ENCODE data around the gene ELAPOR2.

ELAPOR2 gene

DNA sequence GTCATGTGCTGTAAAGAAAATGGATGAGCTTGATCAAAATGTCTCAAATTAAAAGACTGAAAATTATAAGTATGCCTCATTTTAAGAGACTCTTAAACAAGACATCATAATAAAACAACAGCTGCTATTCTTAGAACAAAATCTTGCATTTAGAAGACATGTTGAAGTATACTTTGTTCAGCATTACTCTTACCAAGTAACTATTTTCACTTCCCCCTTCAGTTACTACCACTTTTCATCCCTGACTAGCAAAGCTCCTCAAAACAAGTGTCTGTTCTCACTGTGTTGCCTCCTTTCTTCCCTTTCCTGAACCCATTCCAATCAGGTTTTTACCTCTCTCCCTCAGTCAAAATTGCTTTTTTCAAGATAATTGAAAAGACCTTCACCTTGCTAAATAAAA, 31.6 kb downstream of the ELAPOR2 start:
- Histone ChIP-seq H3K36me3 (ENCODE audit: insufficient read depth) (no peaks in the 10 kb centered on the region), H3K79me2 (ENCODE audit: insufficient read depth, low read depth) (no peaks in the 10 kb centered on the region), H2AFZ (ENCODE audit: low read depth) (no peak overlapping the region), H3K27me3 (ENCODE audit: insufficient read depth, low read depth) (no peaks in the 10 kb centered on the region), H3K4me2 (no peak overlapping the region), H3K4me1 (ENCODE audit: low read depth, poor library complexity, severe bottlenecking) (no peaks in the 10 kb centered on the region), H3K27ac (no peak overlapping the region), H3K9ac (no peak overlapping the region), H4K20me1 (ENCODE audit: insufficient read depth) (no peaks in the 10 kb centered on the region), H3K4me3 (IDR thresholded peaks at IDR 0.05; ENCODE audit: insufficient read depth, low read depth, low read length) (no peak overlapping the region)
- TF ChIP-seq, protein P1, sequence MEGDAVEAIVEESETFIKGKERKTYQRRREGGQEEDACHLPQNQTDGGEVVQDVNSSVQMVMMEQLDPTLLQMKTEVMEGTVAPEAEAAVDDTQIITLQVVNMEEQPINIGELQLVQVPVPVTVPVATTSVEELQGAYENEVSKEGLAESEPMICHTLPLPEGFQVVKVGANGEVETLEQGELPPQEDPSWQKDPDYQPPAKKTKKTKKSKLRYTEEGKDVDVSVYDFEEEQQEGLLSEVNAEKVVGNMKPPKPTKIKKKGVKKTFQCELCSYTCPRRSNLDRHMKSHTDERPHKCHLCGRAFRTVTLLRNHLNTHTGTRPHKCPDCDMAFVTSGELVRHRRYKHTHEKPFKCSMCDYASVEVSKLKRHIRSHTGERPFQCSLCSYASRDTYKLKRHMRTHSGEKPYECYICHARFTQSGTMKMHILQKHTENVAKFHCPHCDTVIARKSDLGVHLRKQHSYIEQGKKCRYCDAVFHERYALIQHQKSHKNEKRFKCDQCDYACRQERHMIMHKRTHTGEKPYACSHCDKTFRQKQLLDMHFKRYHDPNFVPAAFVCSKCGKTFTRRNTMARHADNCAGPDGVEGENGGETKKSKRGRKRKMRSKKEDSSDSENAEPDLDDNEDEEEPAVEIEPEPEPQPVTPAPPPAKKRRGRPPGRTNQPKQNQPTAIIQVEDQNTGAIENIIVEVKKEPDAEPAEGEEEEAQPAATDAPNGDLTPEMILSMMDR (conservative IDR thresholded peaks at IDR 0.05; ENCODE audit: low read depth, low read length), result no peak

DNA sequence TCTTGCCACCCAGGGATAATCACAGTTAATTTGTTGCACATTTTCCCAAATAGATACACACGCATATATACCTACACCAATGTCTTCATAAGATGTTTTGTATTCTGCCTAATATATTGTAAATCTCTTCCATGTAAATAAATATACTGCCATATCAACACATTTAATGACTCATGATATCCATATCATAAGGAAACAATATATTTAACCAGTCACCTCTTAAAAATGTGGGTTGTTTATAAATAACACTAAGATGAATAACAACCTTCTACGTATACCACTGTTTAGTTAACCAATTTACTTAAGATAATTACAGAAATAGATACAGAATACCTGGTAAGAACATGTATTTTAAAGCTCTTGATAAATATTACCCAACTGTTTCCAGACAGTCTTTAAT, 38.2 kb downstream of the ELAPOR2 start:
- Histone ChIP-seq H3K36me3 (ENCODE audit: insufficient read depth) (no peaks in the 10 kb centered on the region), H3K4me1 (ENCODE audit: low read depth, poor library complexity, severe bottlenecking) (peaks cover under 1% of the 10 kb centered on the region), H3K4me3 (IDR thresholded peaks at IDR 0.05; ENCODE audit: insufficient read depth, low read depth, low read length) (no peak overlapping the region), H2AFZ (ENCODE audit: low read depth) (no peak overlapping the region), H3K4me2 (no peak overlapping the region), H3K27me3 (ENCODE audit: insufficient read depth, low read depth) (no peaks in the 10 kb centered on the region), H3K9ac (no peak overlapping the region), H4K20me1 (ENCODE audit: insufficient read depth) (no peaks in the 10 kb centered on the region), H3K27ac (no peak overlapping the region), H3K79me2 (ENCODE audit: insufficient read depth, low read depth) (no peaks in the 10 kb centered on the region)
- TF ChIP-seq, protein P1 (conservative IDR thresholded peaks at IDR 0.05; ENCODE audit: low read depth, low read length), result no peak

DNA sequence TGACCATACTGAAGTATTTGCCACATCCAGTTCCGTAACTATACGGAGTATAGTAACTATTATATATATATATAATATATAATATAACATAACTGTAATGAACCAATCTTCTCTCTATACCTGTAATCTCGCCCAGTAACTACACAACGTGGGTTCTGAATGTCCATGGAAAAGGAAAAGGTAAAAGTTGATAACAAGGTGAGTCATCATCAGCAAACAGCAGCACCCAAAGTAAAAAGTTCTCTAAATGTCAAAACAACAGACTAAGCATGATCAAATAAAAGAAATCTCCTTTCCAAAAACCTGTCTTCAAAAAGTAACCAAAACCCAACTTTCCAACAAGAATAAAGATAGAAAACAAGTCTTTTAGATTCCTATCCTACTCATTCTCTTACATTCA, 42.8 kb downstream of the ELAPOR2 start:
- Histone ChIP-seq H3K79me2 (ENCODE audit: insufficient read depth, low read depth) (no peaks in the 10 kb centered on the region), H3K27ac (no peak overlapping the region), H3K36me3 (ENCODE audit: insufficient read depth) (no peaks in the 10 kb centered on the region), H3K9ac (no peak overlapping the region), H2AFZ (ENCODE audit: low read depth) (no peak overlapping the region), H3K4me1 (ENCODE audit: low read depth, poor library complexity, severe bottlenecking) (peaks cover 9% of the 10 kb centered on the region), H4K20me1 (ENCODE audit: insufficient read depth) (no peaks in the 10 kb centered on the region), H3K4me2 (no peak overlapping the region), H3K27me3 (ENCODE audit: insufficient read depth, low read depth) (no peaks in the 10 kb centered on the region), H3K4me3 (IDR thresholded peaks at IDR 0.05; ENCODE audit: insufficient read depth, low read depth, low read length) (no peak overlapping the region)
- TF ChIP-seq, protein P1 (conservative IDR thresholded peaks at IDR 0.05; ENCODE audit: low read depth, low read length), result no peak

DNA sequence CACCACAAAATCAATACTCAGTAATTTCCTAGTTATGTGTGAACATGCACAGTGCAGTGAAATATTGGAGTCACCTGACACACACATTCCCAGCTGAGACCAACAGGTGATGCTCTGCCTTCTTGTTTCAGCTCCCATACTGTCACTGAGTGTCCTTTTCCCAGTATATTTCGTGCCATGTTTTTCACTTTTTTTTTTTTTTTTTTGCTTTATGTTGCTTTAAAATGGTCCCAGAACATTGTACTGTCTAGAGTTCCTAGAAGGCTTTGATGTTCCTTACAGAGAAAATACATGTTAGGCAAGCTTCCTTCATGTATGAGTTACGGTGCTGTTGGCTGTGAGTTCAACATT, 45.6 kb downstream of the ELAPOR2 start:
- H3K79me2 ChIP-seq (ENCODE audit: insufficient read depth, low read depth), result no peaks in the 10 kb centered on the region
- no peak overlapping the region for H3K9ac ChIP-seq
- TF ChIP-seq, protein P1 (conservative IDR thresholded peaks at IDR 0.05; ENCODE audit: low read depth, low read length), result no peak
- no peaks in the 10 kb centered on the region for H3K36me3 ChIP-seq (ENCODE audit: insufficient read depth)
- H3K4me3 ChIP-seq (IDR thresholded peaks at IDR 0.05; ENCODE audit: insufficient read depth, low read depth, low read length), result no peak overlapping the region
- H3K27me3 ChIP-seq (ENCODE audit: insufficient read depth, low read depth), result no peaks in the 10 kb centered on the region
- H4K20me1 ChIP-seq (ENCODE audit: insufficient read depth), result no peaks in the 10 kb centered on the region
- H2AFZ ChIP-seq (ENCODE audit: low read depth), result no peak overlapping the region
- H3K27ac ChIP-seq, result no peak overlapping the region
- H3K4me2 ChIP-seq, result no peak overlapping the region
- H3K4me1 ChIP-seq (ENCODE audit: low read depth, poor library complexity, severe bottlenecking), result peaks cover 9% of the 10 kb centered on the region
